ENCODE results near the gene PCOLCE2.

- TF ChIP-seq CTCF (IDR thresholded peaks at IDR 0.05) (no peak), POLR2A (IDR thresholded peaks at IDR 0.05) (no peak)
Measured at GRCh38 chr3:142850395-142851023, 38.4 kb downstream of the PCOLCE2 start.
